Spleen (tissue), 11 donors: ENCODE results near the gene ABCC8. TPM values are rescaled to one million over a fixed set of nuclear protein-coding genes. Genes with fewer than 3 reads are reported as not detected.

ENCODE experiments used
- DNase-seq: peaks from one replicate; pipeline ENCODE4 v3.0.0-alpha.2; 2020
- H3K27ac ChIP-seq, 8 donors: fragments of 200-600 bp; sonication (generic) in 7 of 8; 1 replicate in 4 of 8; 2 replicates in 4 of 8; pipeline versions ENCODE4 v1.5.0 to v1.8.0; 2016 to 2021; ENCODE audit warnings: inconsistent platforms in 4 of 8, mild to moderate bottlenecking in 4 of 8, moderate library complexity in 1 of 8
- H3K27me3 ChIP-seq, 7 donors: fragments of 200-600 bp; sonication (generic) in 6 of 7; replicated peaks in 1 of 7; 1 replicate in 4 of 7; 2 replicates in 3 of 7; pipeline versions ENCODE4 v1.5.0 to v1.8.0; 2016 to 2021; ENCODE audit warnings: inconsistent platforms in 3 of 7, mild to moderate bottlenecking in 1 of 7
- H3K36me3 ChIP-seq, 6 donors: fragments of 200-600 bp; sonication (generic) in 5 of 6; 1 replicate in 4 of 6; 2 replicates in 2 of 6; pipeline versions ENCODE4 v1.5.0 to v1.8.0; 2016 to 2021; ENCODE audit warnings: inconsistent platforms in 2 of 6
- H3K4me1 ChIP-seq, 6 donors: fragments of 200-600 bp; sonication (generic) in 5 of 6; 1 replicate in 3 of 6; 2 replicates in 3 of 6; pipeline versions ENCODE4 v1.5.0 to v1.8.0; 2016 to 2021; ENCODE audit warnings: inconsistent platforms in 3 of 6
- H3K4me3 ChIP-seq, 8 donors: fragments of 200-600 bp; sonication (generic) in 7 of 8; 1 replicate in 4 of 8; 2 replicates in 4 of 8; pipeline versions ENCODE4 v1.5.0 to v1.8.0; 2016 to 2021; ENCODE audit warnings: inconsistent platforms in 4 of 8, mild to moderate bottlenecking in 4 of 8, moderate library complexity in 2 of 8
- H3K9me3 ChIP-seq, 8 donors: fragments of 200-600 bp; sonication (generic) in 7 of 8; 1 replicate in 4 of 8; 2 replicates in 4 of 8; pipeline versions ENCODE4 v1.5.0 to v1.8.0; 2016 to 2021; ENCODE audit warnings: inconsistent platforms in 4 of 8
- CTCF ChIP-seq, 11 experiments: fragments of 200-600 bp in 7 of 11; fragments of 450-650 bp in 4 of 11; sonication (generic) in 4 of 11; IDR thresholded peaks in 8 of 11; conservative IDR thresholded peaks in 3 of 11; 1 replicate in 7 of 11; 2 replicates in 4 of 11; pipeline versions ENCODE4 v1.4.0 to v1.8.0; 2016 to 2021; ENCODE audit warnings: antibody characterized with exemption in 11 of 11, inconsistent platforms in 4 of 11, mild to moderate bottlenecking in 1 of 11
- POLR2A ChIP-seq, 3 donors: fragments of 450-650 bp; IDR thresholded peaks; one replicate each; pipeline ENCODE4 v1.5.1; 2017; ENCODE audit warnings: antibody characterized with exemption in 3 of 3, mild to moderate bottlenecking in 1 of 3
- POLR2AphosphoS5 ChIP-seq, 3 donors: sonication (generic); formaldehyde crosslinking; IDR thresholded peaks; one replicate each; pipeline ENCODE4 v1.5.1; 2017; ENCODE audit warnings: antibody characterized with exemption in 3 of 3
- WGBS, 5 donors: extraction: QIAGEN DNeasy Blood & Tissue Kit in 3 of 5; methylation state at CpG; one replicate each; pipeline versions ENCODE4 v1.1.5 to v1.1.7; 2013 to 2018; 5-methylcytosine and 5-hydroxymethylcytosine counted together
- intact Hi-C: fragments of 100-400 bp; cut with DNase I; formaldehyde crosslinking; loops from one replicate; pipeline ENCODE4 v1.15.0; 2023; ENCODE audit warnings: low total_unique reads
- polyA plus RNA-seq, 3 donors: library from polyadenylated mRNA; stranded (reverse); fragments of 200-250 nt; gene quantifications; one replicate each; pipeline ENCODE4 v1.2.1, GENCODE V29; 2013
- total RNA-seq, 7 donors: library from RNA; depleted of rRNA in 3 of 7; stranded (reverse); fragments of >200 nt in 3 of 7; fragmentation: NEBNext Ultra II Directional in 4 of 7; extraction: Animal tissue kit (Norgen Biotek cat#: 25700) in 4 of 7; gene quantifications; one replicate each; pipeline versions ENCODE4 v1.1.0 to v1.2.1, GENCODE V29; 2016 to 2021
- donor health status: healthy with polysubstance abuse.
- donor health status: DM: no; HTN: no; CAD: no; lungs with moderate emphysema.
- donor health status: DM: no; HTN: no; CAD: no.
- donor health status: Bipolar disorder and iron deficiency.
- donor health status: healthy.
- donor health status: DM: no; HTN: no; CAD: no.
- donor health status: DM: yes; HTN: yes; CAD: no.

Gene ABCC8
- total and polyA plus RNA-seq, 10 donors, result 0.26 to 1.3 (median 0.48) TPM; not detected in 2

GRCh38 chr11:17522655-17523054, 46.0 kb upstream of the ABCC8 start:
- no peak for DNase-seq
- Histone ChIP-seq H3K27ac (no peak overlapping the region), H3K4me3 (no peak overlapping the region), H3K9me3 (no peaks in the 10 kb centered on the region), H3K36me3 (no peaks in the 10 kb centered on the region), H3K27me3 (peaks cover 0 to 7% (median 0%) of the 10 kb centered on the region in 7 donors), H3K4me1 (peaks cover 0 to 2% (median under 1%) of the 10 kb centered on the region in 6 donors)
- 72 to 85% (median 82%) methylated on average over 11 to 17 of the region's 17 CpGs for WGBS, 5 donors
- intact Hi-C loops, result no loop called here
- TF ChIP-seq CTCF (IDR thresholded peaks at IDR 0.05 in 8 of 11, conservative IDR thresholded peaks at IDR 0.05 in 3 of 11) (no peak), POLR2AphosphoS5 (IDR thresholded peaks at IDR 0.05) (no peak), POLR2A (IDR thresholded peaks at IDR 0.05) (no peak)

- 84 to 93% (median 88%) methylated on average over 9 to 11 of the region's 11 CpGs for WGBS, 5 donors
- intact Hi-C loops, result no loop called here
- Histone ChIP-seq H3K27me3 (peaks cover 0 to 10% (median 0%) of the 10 kb centered on the region in 7 donors), H3K27ac (no peak overlapping the region), H3K36me3 (no peaks in the 10 kb centered on the region), H3K9me3 (no peaks in the 10 kb centered on the region), H3K4me3 (no peak overlapping the region), H3K4me1 (peaks cover 0 to under 1% (median 0%) of the 10 kb centered on the region in 6 donors)
- DNase-seq, result no peak
- TF ChIP-seq POLR2A (IDR thresholded peaks at IDR 0.05) (no peak), POLR2AphosphoS5 (IDR thresholded peaks at IDR 0.05) (no peak), CTCF (IDR thresholded peaks at IDR 0.05 in 8 of 11, conservative IDR thresholded peaks at IDR 0.05 in 3 of 11) (no peak)
Observed at GRCh38 chr11:17521106-17521900, 44.7 kb upstream of the ABCC8 start.

- no peak for DNase-seq
- peaks cover 0 to 8% (median 0%) of the 10 kb centered on the region in 7 donors for H3K27me3 ChIP-seq
- no peaks in the 10 kb centered on the region for H3K9me3 ChIP-seq
- no peak overlapping the region for H3K27ac ChIP-seq
- WGBS, 5 donors, result 77 to 86% (median 82%) methylated on average over 7 of the region's 7 CpGs
- TF ChIP-seq POLR2AphosphoS5 (IDR thresholded peaks at IDR 0.05), result no peak
- TF ChIP-seq POLR2A (IDR thresholded peaks at IDR 0.05), result no peak
- no peak for TF ChIP-seq CTCF (IDR thresholded peaks at IDR 0.05 in 8 of 11, conservative IDR thresholded peaks at IDR 0.05 in 3 of 11)
- no peak overlapping the region for H3K4me3 ChIP-seq
- intact Hi-C loops, result no loop called here
- no peaks in the 10 kb centered on the region for H3K36me3 ChIP-seq
- peaks cover 0 to 12% (median 0%) of the 10 kb centered on the region in 6 donors for H3K4me1 ChIP-seq
Observed at GRCh38 chr11:17519061-17519885, 42.6 kb upstream of the ABCC8 start.

GRCh38 chr11:17518366-17518765, 41.7 kb upstream of the ABCC8 start:
- no peak for DNase-seq

More at GRCh38 chr11:17518366-17518765, 41.7 kb upstream of the ABCC8 start:
- intact Hi-C loops, result no loop called here
- Histone ChIP-seq H3K4me3 (no peak overlapping the region), H3K4me1 (peaks cover 0 to 12% (median 0%) of the 10 kb centered on the region in 6 donors), H3K27me3 (peaks cover 0 to 9% (median 0%) of the 10 kb centered on the region in 7 donors), H3K27ac (no peak overlapping the region), H3K36me3 (no peaks in the 10 kb centered on the region), H3K9me3 (no peaks in the 10 kb centered on the region)
- 78 to 91% (median 88%) methylated on average over 2 of the region's 2 CpGs for WGBS, 5 donors
- no peak for TF ChIP-seq POLR2AphosphoS5 (IDR thresholded peaks at IDR 0.05)
- TF ChIP-seq CTCF (IDR thresholded peaks at IDR 0.05 in 8 of 11, conservative IDR thresholded peaks at IDR 0.05 in 3 of 11), result no peak
- no peak for TF ChIP-seq POLR2A (IDR thresholded peaks at IDR 0.05)
